Activated CD8-positive, alpha-beta memory T cell treated with anti-CD3 and anti-CD28 coated beads for 36 hours (primary cell): ENCODE data around the gene ADGRD1. TPM values are rescaled to one million over a fixed set of nuclear protein-coding genes. Genes with fewer than 3 reads are reported as not detected.

Experiments used
- CTCF ChIA-PET: fragments of 350-600 bp; sonication (Branson Sonifier 250); formaldehyde crosslinking; loops from one replicate; lab custom pipeline; 2021; ENCODE audit warnings: antibody characterized with exemption; lab: Charles Lee
- POLR2A ChIA-PET: fragments of 350-600 bp; sonication (Branson Sonifier 250); formaldehyde crosslinking; loops from one replicate; lab custom pipeline; 2021; ENCODE audit warnings: antibody characterized with exemption; lab: Charles Lee
- total RNA-seq, 2 experiments: library from RNA; stranded (reverse); gene quantifications; one replicate each; pipeline ENCODE4 v1.2.3, GENCODE V29; 2021

Gene ADGRD1
- total RNA-seq, 2 experiments from 2014 or later = 0.57 to 0.78 TPM

- ChIA-PET CTCF (interaction anchor here (0.5 to 5.0 kb wide), 4 partner anchors 10 to 708 kb away, joined by 3 to 73 read pairs (median 12); no protein-coding TSS in a partner anchor), POLR2A (no interaction called here)
Measured at GRCh38 chr12:131103669-131104462, 150.2 kb downstream of the ADGRD1 start.

GRCh38 chr12:131104463-131105350, 151.0 kb downstream of the ADGRD1 start:
- POLR2A ChIA-PET = interaction anchor here (1.5 kb wide), 1 partner anchor 26 kb away, joined by 3 read pairs; no protein-coding TSS in a partner anchor

GRCh38 chr12:131105351-131105735, 151.6 kb downstream of the ADGRD1 start:
- ChIA-PET CTCF (interaction anchor here (0.7 to 5.0 kb wide), 7 partner anchors 8 to 332 kb away, joined by 3 to 73 read pairs (median 4); no protein-coding TSS in a partner anchor), POLR2A (interaction anchor here (1.5 kb wide), 1 partner anchor 25 kb away, joined by 3 read pairs; no protein-coding TSS in a partner anchor)

More at GRCh38 chr12:131104463-131105350, 151.0 kb downstream of the ADGRD1 start:
- CTCF ChIA-PET = interaction anchor here (0.5 to 5.0 kb wide), 7 partner anchors 9 to 707 kb away, joined by 3 to 73 read pairs (median 4); no protein-coding TSS in a partner anchor

GRCh38 chr12:131105736-131106348, 152.1 kb downstream of the ADGRD1 start:
- POLR2A ChIA-PET = interaction anchor here (1.5 kb wide), 1 partner anchor 25 kb away, joined by 3 read pairs; no protein-coding TSS in a partner anchor
- CTCF ChIA-PET = interaction anchor here (0.7 to 5.0 kb wide), 5 partner anchors 11 to 794 kb away, joined by 3 to 73 read pairs (median 3); no protein-coding TSS in a partner anchor

GRCh38 chr12:131106349-131106941, 152.7 kb downstream of the ADGRD1 start:
- ChIA-PET CTCF (interaction anchor here (0.7 to 5.0 kb wide), 3 partner anchors 13 to 793 kb away, joined by 3 to 73 read pairs (median 15); no protein-coding TSS in a partner anchor), POLR2A (no interaction called here)

- ChIA-PET POLR2A (no interaction called here), CTCF (no interaction called here)
Measured at GRCh38 chr12:131108177-131108955, 154.7 kb downstream of the ADGRD1 start.

GRCh38 chr12:131111446-131111845, 157.7 kb downstream of the ADGRD1 start:
- ChIA-PET CTCF (no interaction called here), POLR2A (no interaction called here)

- ChIA-PET CTCF (no interaction called here), POLR2A (no interaction called here)
Measured at GRCh38 chr12:131112021-131112420, 158.3 kb downstream of the ADGRD1 start.

GRCh38 chr12:131112700-131113290, 159.1 kb downstream of the ADGRD1 start:
- CTCF ChIA-PET = interaction anchor here (1.4 kb wide), 1 partner anchor 8 kb away, joined by 9 read pairs; no protein-coding TSS in a partner anchor
- POLR2A ChIA-PET = interaction anchor here (0.9 kb wide), 1 partner anchor 316 kb away, joined by 3 read pairs; no protein-coding TSS in a partner anchor

GRCh38 chr12:131113568-131114270, 160.0 kb downstream of the ADGRD1 start:
- CTCF ChIA-PET = interaction anchor here (1.3 to 1.4 kb wide), 2 partner anchors 9 to 19 kb away, joined by 3 to 9 read pairs; no protein-coding TSS in a partner anchor

GRCh38 chr12:131114271-131114670, 160.6 kb downstream of the ADGRD1 start:
- CTCF ChIA-PET = interaction anchor here (0.9 to 1.4 kb wide), 3 partner anchors 9 to 18 kb away, joined by 3 to 9 read pairs (median 3); no protein-coding TSS in a partner anchor
- POLR2A ChIA-PET = no interaction called here

More at GRCh38 chr12:131113568-131114270, 160.0 kb downstream of the ADGRD1 start:
- POLR2A ChIA-PET = interaction anchor here (0.9 kb wide), 1 partner anchor 317 kb away, joined by 3 read pairs; no protein-coding TSS in a partner anchor

- ChIA-PET CTCF (interaction anchor here (0.9 to 1.3 kb wide), 2 partner anchors 10 to 17 kb away, joined by 3 read pairs; no protein-coding TSS in a partner anchor), POLR2A (no interaction called here)
Measured at GRCh38 chr12:131114942-131115584, 161.4 kb downstream of the ADGRD1 start.

GRCh38 chr12:131115766-131116467, 162.2 kb downstream of the ADGRD1 start:
- CTCF ChIA-PET = interaction anchor here (1.8 kb wide), 1 partner anchor 16 kb away, joined by 6 read pairs; no protein-coding TSS in a partner anchor
- POLR2A ChIA-PET = no interaction called here

GRCh38 chr12:131116468-131117117, 162.9 kb downstream of the ADGRD1 start:
- ChIA-PET CTCF (interaction anchor here (1.0 to 1.8 kb wide), 3 partner anchors 11 to 16 kb away, joined by 3 to 6 read pairs (median 3); no protein-coding TSS in a partner anchor), POLR2A (no interaction called here)
